IPS-15b (cell line): ENCODE measurements around the gene KCP.

Source experiments
- H3K27me3 ChIP-seq: one replicate; pipeline ENCODE4 v1.6.1; 2013; ENCODE audit warnings: low read length; ENCODE audit not compliant: control insufficient read depth, insufficient read depth
- H3K36me3 ChIP-seq: one replicate; pipeline ENCODE4 v1.6.1; 2013; ENCODE audit warnings: low read length; ENCODE audit not compliant: control insufficient read depth, insufficient read depth
- H3K4me1 ChIP-seq: one replicate; pipeline ENCODE4 v1.6.1; 2013; ENCODE audit warnings: mild to moderate bottlenecking, low read length; ENCODE audit not compliant: control insufficient read depth, insufficient read depth
- H3K4me3 ChIP-seq: one replicate; pipeline ENCODE4 v1.5.1; 2013; ENCODE audit warnings: low read depth, low read length
- H3K9ac ChIP-seq: one replicate; pipeline ENCODE4 v1.6.1; 2013; ENCODE audit warnings: low read depth, mild to moderate bottlenecking, low read length
- H3K9me3 ChIP-seq: one replicate; pipeline ENCODE4 v1.6.1; 2013; ENCODE audit warnings: mild to moderate bottlenecking, low read length; ENCODE audit not compliant: control insufficient read depth, insufficient read depth

KCP gene

GRCh38 chr7:128859232-128860157 lies 51.0 kb downstream of the KCP start:
- Histone ChIP-seq H3K4me3 (no peak overlapping the region), H3K9me3 (no peaks in the 10 kb centered on the region), H3K36me3 (peaks cover 19% of the 10 kb centered on the region), H3K27me3 (no peaks in the 10 kb centered on the region), H3K9ac (no peak overlapping the region), H3K4me1 (peaks cover 4% of the 10 kb centered on the region)

GRCh38 chr7:128858380-128859231 lies 51.9 kb downstream of the KCP start:
- Histone ChIP-seq H3K27me3 (no peaks in the 10 kb centered on the region), H3K4me1 (peaks cover under 1% of the 10 kb centered on the region), H3K9me3 (no peaks in the 10 kb centered on the region), H3K36me3 (peaks cover 28% of the 10 kb centered on the region), H3K4me3 (no peak overlapping the region), H3K9ac (no peak overlapping the region)

GRCh38 chr7:128856001-128856718 lies 54.3 kb downstream of the KCP start:
- Histone ChIP-seq H3K4me3 (no peak overlapping the region), H3K4me1 (no peaks in the 10 kb centered on the region), H3K27me3 (no peaks in the 10 kb centered on the region), H3K9ac (no peak overlapping the region), H3K9me3 (no peaks in the 10 kb centered on the region), H3K36me3 (peaks cover 44% of the 10 kb centered on the region)

- H3K9ac ChIP-seq = no peak overlapping the region
- H3K27me3 ChIP-seq = no peaks in the 10 kb centered on the region
- H3K4me1 ChIP-seq = no peaks in the 10 kb centered on the region
- no peaks in the 10 kb centered on the region for H3K9me3 ChIP-seq
- H3K36me3 ChIP-seq = peaks cover 50% of the 10 kb centered on the region
- no peak overlapping the region for H3K4me3 ChIP-seq
Observed at GRCh38 chr7:128855559-128855958, 55.0 kb downstream of the KCP start.

GRCh38 chr7:128854396-128854795 lies 56.1 kb downstream of the KCP start:
- Histone ChIP-seq H3K4me1 (no peaks in the 10 kb centered on the region), H3K36me3 (peaks cover 57% of the 10 kb centered on the region), H3K4me3 (no peak overlapping the region), H3K9me3 (no peaks in the 10 kb centered on the region), H3K27me3 (no peaks in the 10 kb centered on the region), H3K9ac (no peak overlapping the region)

GRCh38 chr7:128853799-128854198 lies 56.7 kb downstream of the KCP start:
- no peak overlapping the region for H3K9ac ChIP-seq
- H3K36me3 ChIP-seq = peaks cover 63% of the 10 kb centered on the region
- no peaks in the 10 kb centered on the region for H3K9me3 ChIP-seq
- no peaks in the 10 kb centered on the region for H3K4me1 ChIP-seq
- no peak overlapping the region for H3K4me3 ChIP-seq
- no peaks in the 10 kb centered on the region for H3K27me3 ChIP-seq

- Histone ChIP-seq H3K27me3 (no peaks in the 10 kb centered on the region), H3K9ac (no peak overlapping the region), H3K4me3 (no peak overlapping the region), H3K4me1 (no peaks in the 10 kb centered on the region), H3K36me3 (peaks cover 62% of the 10 kb centered on the region), H3K9me3 (no peaks in the 10 kb centered on the region)
Observed at GRCh38 chr7:128852537-128853254, 57.8 kb downstream of the KCP start.

GRCh38 chr7:128849804-128850490 lies 60.6 kb downstream of the KCP start:
- H3K9me3 ChIP-seq = no peaks in the 10 kb centered on the region
- no peak overlapping the region for H3K4me3 ChIP-seq
- H3K9ac ChIP-seq = no peak overlapping the region
- no peaks in the 10 kb centered on the region for H3K4me1 ChIP-seq
- H3K27me3 ChIP-seq = no peaks in the 10 kb centered on the region
- peaks cover 60% of the 10 kb centered on the region for H3K36me3 ChIP-seq

- Histone ChIP-seq H3K4me1 (no peaks in the 10 kb centered on the region), H3K9me3 (no peaks in the 10 kb centered on the region), H3K36me3 (peaks cover 57% of the 10 kb centered on the region), H3K9ac (no peak overlapping the region), H3K4me3 (no peak overlapping the region), H3K27me3 (no peaks in the 10 kb centered on the region)
Observed at GRCh38 chr7:128849156-128849515, 61.4 kb downstream of the KCP start.

GRCh38 chr7:128848289-128849155 lies 62.0 kb downstream of the KCP start:
- Histone ChIP-seq H3K9me3 (no peaks in the 10 kb centered on the region), H3K27me3 (no peaks in the 10 kb centered on the region), H3K36me3 (peaks cover 54% of the 10 kb centered on the region), H3K4me1 (no peaks in the 10 kb centered on the region), H3K4me3 (no peak overlapping the region), H3K9ac (no peak overlapping the region)
